Measurements from ENCODE around the gene NCAPG.

GRCh38 chr4:17780501-17781299 lies 30.1 kb upstream of the NCAPG start:
- TF ChIP-seq ZFP30 (CRISPR knock-in tag; IDR thresholded peaks at IDR 0.05) = no peak
- TF ChIP-seq ZNF8 (CRISPR knock-in tag; IDR thresholded peaks at IDR 0.05) = no peak
- TF ChIP-seq PPARA (CRISPR knock-in tag; IDR thresholded peaks at IDR 0.05; ENCODE audit: borderline replicate concordance) = no peak

All from SK-N-SH treated with all-trans-retinoic acid at 6 μM for 48 hours (cell line).